Activated CD4-positive, CD25-positive, alpha-beta regulatory T cell (primary cell): ENCODE results near the gene SOWAHD.
"Not testable (repeated sequence)": the region's sequence is repeated elsewhere in the genome, so short reads cannot be mapped to it uniquely, and the experiment has no call there.

Experiments used
- DNase-seq, 4 experiments: peaks; one replicate each; lab custom pipeline; 2025; lab: John Stamatoyannopoulos, UW

SOWAHD gene, protein sequence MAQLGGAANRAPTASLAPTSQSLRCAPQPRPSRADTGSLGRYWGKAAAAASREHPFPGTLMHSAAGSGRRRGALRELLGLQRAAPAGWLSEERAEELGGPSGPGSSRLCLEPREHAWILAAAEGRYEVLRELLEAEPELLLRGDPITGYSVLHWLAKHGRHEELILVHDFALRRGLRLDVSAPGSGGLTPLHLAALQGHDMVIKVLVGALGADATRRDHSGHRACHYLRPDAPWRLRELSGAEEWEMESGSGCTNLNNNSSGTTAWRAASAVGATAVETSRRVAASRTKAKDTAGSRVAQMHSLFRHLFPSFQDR

DNA sequence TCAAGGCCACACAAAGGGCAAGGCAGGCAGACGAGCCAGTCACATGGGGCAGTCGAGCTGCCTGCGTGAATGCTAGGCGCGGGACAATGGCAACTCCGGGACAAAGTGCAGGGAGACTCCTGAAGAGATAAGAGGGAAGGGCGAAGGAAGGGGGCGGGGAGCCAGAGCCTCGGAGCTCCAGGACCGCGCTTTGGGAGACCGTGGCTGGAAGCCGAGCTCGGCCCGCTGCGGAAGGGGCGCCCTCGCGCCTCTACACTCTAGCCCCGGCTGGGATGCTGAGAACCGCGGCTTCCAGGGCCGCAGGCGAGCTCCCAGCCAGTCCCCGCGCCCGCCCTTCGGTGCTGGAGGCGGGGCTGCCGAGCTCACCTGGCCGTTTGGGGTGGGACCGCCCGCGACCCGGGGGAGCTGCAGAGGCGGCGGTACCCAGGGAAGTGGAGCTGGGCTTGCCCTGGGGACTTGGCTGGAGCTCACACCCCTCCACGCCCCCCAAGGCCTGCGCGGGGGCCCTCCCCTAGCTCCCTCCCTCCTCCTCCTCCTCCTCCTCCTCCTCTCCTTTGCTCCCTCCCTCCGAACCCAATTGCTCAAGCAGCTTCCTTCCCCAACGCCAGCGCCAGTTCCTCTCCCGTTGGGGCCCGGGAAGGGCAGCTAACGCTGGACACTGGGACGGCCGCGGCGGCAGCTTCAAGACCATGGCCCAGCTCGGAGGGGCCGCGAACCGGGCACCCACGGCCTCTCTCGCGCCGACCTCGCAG is at the start of gene SOWAHD:
Gene SOWAHD (plus strand): TSS at position 610 of the 752 bp plus-strand sequence. CDS start 80 bp downstream, at position 690.
- DNase-seq: no peak

DNA sequence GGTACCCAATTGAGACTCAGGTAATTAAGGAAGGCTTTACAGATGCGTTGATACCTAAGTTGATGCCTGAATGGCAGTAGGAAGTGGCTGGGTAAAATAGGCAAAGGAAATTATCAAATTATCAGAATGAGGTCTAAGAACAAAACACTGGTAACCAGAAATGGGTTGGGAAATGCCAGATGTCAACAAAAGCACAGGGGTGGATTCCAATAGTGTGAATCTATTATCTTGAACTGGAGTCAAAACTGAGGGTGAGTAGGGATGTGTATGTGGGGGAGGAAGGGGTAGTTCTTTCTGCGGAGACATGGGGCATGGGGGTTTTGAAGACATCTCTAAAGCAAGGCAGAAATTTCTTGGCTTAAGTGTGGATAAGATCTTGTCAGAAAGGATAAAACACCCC is 49.5 kb upstream of the SOWAHD start:
- no peak for DNase-seq

DNA sequence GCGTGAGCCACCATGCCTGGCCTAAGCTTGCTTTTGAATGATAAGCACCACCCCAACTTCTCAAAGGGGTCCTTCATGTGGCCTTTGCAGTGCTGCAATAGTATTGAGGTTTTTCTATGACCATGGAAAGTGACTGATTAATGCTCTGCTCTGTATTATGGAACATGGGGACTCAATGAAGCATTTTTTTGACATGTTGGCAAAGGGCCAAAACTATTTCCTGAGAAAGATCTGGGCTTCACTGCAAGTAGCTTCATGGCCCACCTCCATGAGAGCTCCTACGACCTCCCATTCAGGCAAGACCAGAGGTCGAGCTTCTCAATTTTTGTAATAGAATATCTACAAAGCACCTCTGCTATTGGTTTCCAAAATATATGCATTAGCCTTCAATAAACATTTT is 48.8 kb upstream of the SOWAHD start:
- no peak for DNase-seq

DNA sequence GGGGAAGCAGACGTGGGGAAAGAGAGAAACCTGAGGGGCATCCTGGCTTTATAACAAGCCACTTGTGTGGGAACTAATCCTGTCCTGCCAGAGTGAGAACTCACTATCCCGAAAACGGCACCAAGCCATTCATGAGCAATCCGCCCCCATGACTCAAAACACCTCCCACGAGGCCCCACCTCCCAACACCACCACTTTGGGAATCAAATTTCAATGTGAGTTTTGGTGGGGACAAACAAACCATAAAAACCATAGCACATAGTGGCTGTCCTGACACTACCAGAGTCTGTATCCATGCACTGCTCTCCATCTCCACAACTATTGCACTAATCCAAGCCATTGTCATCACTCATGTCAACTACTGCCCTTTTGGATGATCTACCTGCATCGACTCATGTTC is 36.9 kb upstream of the SOWAHD start:
- no peak for DNase-seq

DNA sequence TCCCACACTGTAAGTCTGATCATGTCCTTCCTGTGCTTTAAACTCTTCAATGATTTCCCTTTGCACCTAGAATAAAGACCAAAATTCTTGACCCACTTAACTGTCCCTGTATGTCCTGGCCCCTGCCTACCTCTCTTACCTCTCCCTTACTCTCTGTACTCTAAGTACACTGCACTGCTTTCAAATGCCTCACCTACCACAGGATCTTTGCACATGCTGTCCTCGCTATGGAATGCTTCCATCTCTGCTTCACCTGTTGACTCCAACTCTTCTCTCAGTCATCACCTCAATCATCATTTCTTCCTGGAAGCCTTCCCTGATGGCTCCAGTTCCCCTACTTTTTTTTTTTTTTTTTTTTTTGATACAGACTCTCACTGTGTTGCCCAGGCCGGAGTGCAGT is 36.5 kb upstream of the SOWAHD start:
- no peak for DNase-seq

DNA sequence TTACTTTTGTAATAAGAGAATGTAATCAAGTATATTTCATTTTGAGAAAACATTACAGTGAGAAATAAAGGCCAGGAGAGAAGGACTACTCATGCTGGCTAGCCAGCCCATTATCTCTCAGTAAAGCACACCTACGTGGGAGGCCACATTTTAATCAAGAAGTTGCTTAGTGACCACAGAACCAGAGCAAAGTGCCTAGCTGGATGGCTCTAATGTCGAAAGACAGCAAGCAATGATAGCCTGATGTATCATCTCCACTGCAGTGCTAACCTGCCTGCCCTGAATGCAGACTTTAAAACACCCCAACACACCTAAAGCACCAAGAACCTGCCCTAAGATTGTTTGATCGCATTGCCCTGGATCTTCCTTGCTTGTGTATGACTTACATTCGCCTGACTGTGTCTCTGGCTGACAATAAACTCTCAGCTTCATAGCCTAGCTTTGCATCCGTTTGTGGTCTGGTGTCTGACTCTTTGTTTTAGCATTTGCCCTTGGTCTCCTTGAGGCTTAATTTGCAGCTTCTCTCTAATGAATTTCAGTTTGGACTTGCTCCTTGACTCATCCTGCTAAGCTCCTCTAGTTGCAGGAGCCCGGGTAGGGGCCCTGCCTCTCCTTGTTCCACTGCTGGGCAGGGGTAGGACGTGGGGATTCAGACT is 31.4 kb upstream of the SOWAHD start:
- no peak for DNase-seq

DNA sequence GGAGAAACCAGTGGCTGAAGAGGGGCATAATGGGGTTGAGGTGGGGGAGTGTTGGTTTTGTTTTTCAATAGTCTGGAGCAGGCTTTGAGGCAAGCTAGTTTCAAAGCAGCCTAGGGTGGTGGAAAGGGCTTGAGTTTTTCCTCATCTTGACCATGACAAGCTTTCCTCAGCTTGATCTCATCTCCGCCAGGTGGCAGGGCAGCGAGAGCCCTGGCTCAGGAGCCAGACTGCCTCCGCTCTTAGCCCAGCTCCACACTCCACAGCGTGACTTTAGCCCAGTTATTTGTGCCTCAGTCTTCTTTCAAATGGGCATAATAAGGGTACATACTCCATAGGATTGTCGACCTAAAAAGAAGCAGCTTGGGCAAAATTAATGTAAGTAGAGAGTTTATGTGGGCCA is 29.9 kb upstream of the SOWAHD start:
- DNase-seq: no peak

DNA sequence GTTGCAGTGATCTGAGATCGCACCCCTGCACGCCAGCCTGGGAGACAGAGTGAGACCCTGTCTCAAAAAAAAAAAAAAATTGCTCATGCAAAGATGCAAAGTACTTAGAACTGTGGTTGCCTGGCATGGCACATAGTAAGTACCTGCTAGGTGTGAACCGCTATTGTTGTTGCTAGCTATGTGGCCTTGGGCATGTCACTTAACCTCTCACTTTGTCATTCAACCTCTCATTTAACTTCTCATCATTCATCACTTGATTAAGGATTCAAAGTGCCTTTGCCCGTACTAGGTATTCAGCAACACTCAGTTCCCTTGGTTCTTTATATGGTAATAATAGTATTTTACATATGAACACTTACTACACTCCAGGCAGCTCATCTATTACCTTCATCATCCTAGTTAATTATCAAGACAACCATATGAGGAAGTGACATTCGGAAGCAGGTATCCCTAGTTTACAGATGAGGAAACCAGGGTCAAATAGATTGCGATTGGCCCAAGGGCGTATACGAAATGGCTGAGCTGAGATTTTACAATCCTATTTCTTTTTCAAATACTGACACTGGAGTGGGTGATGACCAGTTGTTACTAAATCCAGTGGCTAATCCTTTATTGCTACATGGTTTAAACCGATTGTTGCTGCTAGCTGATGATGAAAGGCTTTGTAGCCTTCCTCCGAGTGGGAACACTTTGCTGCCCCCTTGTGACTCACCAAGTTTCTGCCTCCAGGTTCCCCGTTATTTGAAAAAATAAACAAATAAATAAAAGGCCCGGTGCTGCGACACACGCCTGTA is 28.8 kb upstream of the SOWAHD start:
- DNase-seq: peak; percentile 12 to 44 (median 25)

DNA sequence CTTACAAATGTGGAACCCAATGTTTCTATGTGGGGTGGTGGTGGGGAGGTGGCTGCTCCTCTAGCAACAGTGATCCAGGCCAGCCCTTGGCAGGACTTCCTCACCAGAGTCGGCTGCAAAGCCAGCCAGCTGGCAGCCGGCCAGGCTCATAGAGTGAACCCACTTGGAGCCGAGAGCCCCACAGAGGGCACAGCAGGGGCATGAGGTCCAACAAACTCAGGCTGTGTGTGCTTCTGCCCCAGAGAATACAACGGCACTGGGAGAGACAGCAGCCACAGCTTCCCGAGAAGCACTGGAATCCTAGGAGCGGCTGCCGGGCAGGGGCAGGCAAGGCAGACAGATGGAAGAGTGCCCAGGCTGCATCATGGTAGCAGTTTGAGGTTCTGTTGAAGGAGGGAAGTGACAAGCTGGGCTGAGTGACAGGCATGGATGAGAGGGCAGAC is 23.5 kb upstream of the SOWAHD start:
- no peak for DNase-seq

DNA sequence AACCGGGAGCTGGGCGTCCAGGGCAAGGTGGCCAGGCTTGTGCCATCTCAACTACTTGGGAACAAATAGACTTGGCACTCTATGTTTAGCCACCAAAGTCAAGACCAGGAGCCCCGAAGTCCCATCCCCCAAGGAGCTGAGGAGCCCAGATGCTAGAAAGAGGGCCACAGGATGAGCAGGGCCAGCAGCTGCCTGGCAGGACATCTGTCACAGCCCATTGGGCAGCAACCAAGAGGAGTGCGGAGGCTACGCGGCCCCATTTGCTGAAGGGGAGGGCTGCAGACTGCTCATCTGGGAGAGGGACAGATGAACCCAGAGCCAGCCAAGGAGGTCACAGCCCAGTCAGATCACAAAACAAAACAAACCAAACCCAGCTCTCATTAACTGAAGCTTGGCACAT is 22.9 kb upstream of the SOWAHD start:
- DNase-seq: no peak

DNA sequence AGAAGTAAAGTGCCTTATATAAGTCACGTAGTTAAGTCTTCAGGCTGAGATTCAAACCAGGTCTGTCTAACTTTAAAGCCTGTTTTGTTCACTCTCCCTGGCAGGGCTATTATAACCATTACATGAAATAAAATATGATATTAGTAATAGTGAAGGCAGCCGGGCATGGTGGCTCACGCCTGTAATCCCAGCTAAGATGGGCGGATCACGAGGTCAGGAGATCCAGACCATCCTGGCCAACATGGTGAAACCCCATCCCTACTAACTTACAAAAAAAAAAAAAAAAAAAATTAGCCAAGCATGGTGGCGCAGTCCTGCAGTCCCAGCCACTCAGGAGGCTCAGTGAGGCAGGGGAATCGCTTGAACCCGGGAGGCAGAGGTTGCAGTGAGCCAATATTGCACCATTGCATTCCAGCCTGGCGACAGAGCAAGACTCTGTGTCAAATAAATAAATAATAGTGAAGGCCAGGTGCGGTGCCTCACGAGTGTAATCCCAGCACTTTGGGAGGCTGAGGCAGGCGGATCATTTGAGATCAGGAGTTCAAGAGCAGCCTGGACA is 22.1 kb upstream of the SOWAHD start:
- DNase-seq: no peak

DNA sequence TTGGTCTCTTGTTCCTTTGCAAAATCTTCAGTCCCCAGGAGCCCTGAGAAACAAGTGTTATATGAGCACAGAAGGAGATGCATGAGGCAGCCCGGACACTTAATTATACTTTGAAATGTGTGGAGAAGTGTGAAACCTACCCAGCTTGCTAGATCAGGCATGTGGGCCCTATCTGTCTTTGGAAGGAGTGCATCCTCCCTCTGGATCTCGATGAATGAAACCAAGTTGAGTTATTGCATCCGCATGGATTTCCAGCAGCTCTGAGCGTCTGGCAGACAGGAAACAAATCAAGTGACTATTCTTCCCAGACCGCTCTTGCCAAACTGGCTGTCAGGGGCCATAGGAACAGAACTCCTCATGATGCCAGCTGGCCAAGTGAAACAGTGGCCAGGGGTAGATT is 19.6 kb upstream of the SOWAHD start:
- DNase-seq: no peak

DNA sequence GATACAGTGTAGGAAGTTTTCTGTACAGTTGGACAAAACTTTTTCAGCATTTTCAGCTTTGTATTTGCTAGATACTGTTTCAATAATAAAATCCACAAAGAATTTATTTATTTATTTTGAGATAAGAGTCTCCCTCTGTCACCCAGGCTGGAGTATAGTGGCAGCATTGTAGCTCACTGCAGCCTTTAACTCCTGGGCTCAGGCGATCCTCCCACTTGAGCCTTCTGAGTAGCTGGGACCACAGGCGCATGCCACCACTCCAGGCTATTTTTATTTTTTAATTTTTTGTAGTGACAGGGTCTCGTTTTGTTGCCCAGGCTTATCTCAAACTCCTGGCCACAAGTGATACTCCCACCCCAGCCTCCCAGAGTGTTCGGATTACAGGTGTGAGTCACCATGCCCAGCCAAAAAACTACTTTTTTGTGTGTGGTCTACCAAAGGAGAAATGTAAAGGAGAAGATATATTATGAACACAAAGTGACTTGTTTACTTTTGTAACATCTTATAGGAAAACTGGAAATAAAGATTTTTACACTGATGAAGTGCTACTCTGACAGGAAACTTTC is 13.0 kb upstream of the SOWAHD start:
- DNase-seq: no peak

DNA sequence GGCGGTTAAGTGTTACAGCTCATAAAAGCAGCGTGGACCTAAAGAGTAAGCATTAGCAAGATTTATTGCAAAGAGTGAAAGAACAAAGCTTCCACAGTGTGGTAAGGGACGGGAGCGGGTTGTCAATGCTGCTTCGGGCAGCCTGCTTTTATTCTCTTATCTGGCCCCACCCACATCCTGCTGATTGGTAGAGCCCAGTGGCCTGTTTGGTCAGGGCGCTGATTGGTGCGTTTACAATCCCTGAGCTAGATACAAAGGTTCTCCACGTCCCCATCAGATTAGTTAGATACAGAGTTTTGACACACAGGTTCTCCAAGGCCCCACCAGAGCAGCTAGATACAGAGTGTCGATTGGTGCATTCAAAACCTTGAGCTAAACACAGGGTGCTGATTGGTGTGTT is 8.3 kb upstream of the SOWAHD start:
- not testable (repeated sequence) for DNase-seq

DNA sequence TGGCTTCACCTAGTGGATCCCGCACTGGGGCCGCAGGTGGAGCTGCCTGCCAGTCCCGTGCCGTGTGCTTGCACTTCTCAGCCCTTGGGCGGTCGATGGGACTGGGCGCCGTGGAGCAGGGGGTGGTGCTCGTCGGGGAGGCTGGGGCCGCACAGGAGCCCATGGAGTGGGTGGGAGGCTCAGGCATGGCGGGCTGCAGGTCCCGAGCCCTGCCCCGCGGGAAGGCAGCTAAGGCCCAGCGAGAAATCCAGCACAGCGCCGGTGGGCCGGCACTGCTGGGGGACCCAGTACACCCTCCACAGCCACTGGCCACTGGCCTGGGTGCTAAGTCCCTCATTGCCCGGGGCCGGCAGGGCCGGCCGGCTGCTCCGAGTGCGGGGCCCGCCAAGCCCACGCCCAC is 7.6 kb upstream of the SOWAHD start:
- DNase-seq: not testable (repeated sequence)

DNA sequence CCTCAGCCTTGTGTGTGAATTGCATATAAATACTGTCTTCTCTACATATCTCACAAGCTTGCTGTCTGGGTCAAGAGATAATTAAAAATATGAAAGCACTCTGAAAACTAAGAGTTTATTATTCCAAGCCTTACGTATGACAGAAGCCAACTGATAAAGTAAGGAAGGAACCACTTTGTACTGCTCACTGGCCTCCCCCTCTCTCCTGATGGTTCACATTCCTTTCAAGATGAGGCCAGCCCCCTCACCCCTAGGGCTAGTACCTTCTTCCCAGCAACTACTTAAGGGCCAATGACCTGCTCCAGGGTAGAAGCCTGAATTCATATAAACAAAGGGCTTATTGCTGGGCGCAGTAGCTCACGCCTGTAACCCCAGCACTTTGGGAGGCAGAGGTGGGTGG is 5.4 kb upstream of the SOWAHD start:
- DNase-seq: no peak

DNA sequence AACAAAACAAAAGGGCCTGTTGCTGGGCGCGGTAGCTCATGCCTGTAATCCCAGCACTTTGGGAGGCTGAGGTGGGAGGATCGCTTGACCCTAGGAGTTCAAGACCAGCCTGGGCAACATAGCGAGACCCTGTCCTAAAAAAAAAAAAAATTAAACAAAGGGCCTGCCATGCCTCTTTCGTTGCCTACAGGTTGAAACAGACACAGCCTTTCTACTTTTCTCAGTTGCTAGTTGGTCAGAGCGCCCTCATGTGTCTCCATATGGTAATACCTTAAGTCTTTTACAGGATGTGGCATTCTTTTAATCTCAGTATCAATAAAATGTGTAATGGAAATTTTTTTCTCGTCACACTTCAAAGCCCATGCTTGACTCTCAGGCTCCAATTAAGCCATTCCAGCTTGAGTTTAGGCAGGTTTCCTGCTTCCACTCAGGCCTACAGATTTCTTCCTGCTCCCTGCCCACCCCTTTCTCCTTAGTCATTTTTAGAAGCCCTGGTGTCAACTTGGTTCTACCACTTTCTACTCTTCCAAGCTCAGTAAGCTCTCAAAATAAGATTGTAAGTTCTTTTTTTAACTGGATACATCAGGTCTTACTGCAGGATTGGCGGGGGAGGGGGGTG is 4.6 kb upstream of the SOWAHD start:
- DNase-seq: peak in 3 of 4 experiments; percentile 8 to 13 (median 10)

DNA sequence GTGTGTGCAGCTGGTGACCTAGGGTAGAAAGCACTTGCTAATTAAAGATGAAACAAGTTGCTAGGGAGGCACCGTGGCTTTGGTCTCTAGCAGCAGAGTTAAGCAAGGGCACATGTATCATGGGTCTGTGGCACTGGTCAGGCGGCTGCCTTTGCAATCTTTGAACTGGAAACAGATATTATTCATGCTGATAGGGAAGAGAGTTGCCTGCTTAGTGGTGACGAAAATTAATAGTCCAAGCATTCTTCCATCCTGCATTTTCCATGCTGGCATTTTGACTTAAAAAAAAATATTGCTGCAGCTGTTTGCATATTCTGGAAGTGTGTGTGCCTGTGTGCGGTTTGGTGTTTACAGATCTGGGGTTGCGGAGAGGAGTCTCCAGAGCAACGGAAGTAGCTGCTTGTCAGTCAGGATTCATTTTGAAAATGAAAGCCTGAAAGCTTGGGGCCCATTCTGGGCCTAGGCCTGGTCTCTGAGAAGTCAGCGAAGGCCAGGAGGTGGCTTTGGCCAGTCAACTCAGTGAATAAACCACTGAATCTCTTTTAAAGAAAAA is 2.3 kb upstream of the SOWAHD start:
- DNase-seq: peak in 1 of 4 experiments; percentile 1

DNA sequence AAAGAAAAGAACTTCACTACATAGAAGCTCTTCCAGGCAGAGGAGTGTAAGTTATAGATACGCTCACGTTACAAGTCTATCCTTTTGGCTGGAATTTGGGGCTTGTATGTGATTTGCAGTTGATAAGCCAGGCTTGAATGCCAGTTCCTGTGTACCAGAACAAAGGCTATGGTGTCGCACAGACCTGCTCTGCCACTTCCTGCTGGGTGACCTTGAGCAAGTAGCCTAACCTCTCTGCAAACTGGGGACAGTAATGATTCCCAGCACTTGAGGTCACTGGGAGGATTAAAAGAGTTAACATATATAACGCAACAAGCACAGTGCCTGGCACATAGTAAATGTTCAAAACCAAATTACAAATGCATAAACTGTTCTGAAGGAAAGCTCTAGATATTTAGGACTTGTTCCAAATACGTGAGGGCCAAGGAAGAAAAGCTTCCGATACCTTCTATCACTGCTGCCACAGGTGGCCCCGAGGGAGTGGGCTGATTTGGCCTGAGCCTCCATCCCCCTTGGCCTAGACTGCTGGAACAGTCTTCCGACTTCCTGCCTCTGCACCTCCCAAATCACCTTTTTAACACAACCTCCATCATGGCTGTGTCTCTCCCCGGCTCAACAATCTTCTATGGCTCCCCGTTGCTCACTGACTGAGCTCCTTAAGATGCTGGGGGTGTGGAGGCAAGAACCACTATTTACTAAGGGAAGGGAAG is 1.3 kb upstream of the SOWAHD start:
- DNase-seq: no peak

DNA sequence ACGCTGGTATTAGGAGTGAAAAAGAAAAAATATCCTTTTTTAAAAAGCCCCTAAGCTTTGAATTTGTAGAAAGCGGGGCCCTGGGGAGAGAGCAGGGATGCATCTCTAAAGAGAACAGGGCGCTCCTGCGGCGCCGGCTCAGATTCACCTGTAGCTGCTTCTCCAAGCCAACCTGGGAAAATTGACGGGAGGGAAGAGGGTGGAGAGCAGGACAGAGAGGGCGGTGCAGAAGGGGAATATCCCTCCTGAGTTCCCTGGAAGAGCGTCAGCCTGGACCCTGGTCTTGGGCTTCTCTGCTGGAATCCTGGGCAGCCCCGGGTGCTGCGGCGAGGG is 776 bp upstream of the SOWAHD start:
- DNase-seq: no peak
